Naive thymus-derived CD4-positive, alpha-beta T cell (primary cell): ENCODE measurements around the gene LNP1. TPM values are rescaled to one million over a fixed set of nuclear protein-coding genes. Genes with fewer than 3 reads are reported as not detected.
A peak's percentile ranks its signal among the peaks of the same experiment; 100 is the strongest.

Experiments used
- ATAC-seq: fragments of 150-1000 bp; cut with Tn5 transposase; 2 replicates; pipeline ENCODE4 v1.10.0; 2021; ENCODE audit warnings: mild to moderate bottlenecking, moderate library complexity
- CTCF ChIA-PET: fragments of 350-600 bp; sonication (Branson Sonifier 250); formaldehyde crosslinking; loops from one replicate; lab custom pipeline; 2021; ENCODE audit warnings: antibody characterized with exemption; lab: Charles Lee
- POLR2A ChIA-PET: fragments of 350-600 bp; sonication (Branson Sonifier 250); formaldehyde crosslinking; loops from one replicate; lab custom pipeline; 2021; ENCODE audit warnings: antibody characterized with exemption, inconsistent platforms; lab: Charles Lee
- DNase-seq, 9 donors: peaks; one replicate each; pipeline versions ENCODE4 v3.0.0 to v3.0.0-alpha.2; 2020 to 2022; ENCODE audit warnings: mixed read lengths in 1 of 9
- H3K27ac ChIP-seq: one replicate; pipeline ENCODE4 v1.7.0; 2013; ENCODE audit warnings: mild to moderate bottlenecking, low read depth, low read length, moderate library complexity
- H3K27me3 ChIP-seq, 2 donors: one replicate each; pipeline ENCODE4 v1.7.0; 2013; ENCODE audit warnings: low read length in 2 of 2, mild to moderate bottlenecking in 2 of 2, moderate library complexity in 2 of 2; ENCODE audit not compliant: control insufficient read depth in 2 of 2, insufficient read depth in 2 of 2
- H3K36me3 ChIP-seq, 3 experiments: 1 replicate in 2 of 3; 2 replicates in 1 of 3; pipeline ENCODE4 v1.7.0; 2013; ENCODE audit warnings: low read length in 3 of 3, mild to moderate bottlenecking in 3 of 3, moderate library complexity in 1 of 3; ENCODE audit not compliant: insufficient read depth in 3 of 3, control insufficient read depth in 2 of 3
- H3K4me1 ChIP-seq, 2 donors: one replicate each; pipeline ENCODE4 v1.7.0; 2013; ENCODE audit warnings: low read length in 2 of 2, mild to moderate bottlenecking in 2 of 2, moderate library complexity in 1 of 2; ENCODE audit not compliant: control insufficient read depth in 2 of 2, insufficient read depth in 2 of 2
- H3K4me3 ChIP-seq: 2 replicates; pipeline ENCODE4 v1.7.0; 2013; ENCODE audit warnings: mild to moderate bottlenecking, low read length
- H3K9me3 ChIP-seq, 3 experiments: 1 replicate in 2 of 3; 2 replicates in 1 of 3; pipeline ENCODE4 v1.7.0; 2013; ENCODE audit warnings: low read length in 3 of 3; ENCODE audit not compliant: control insufficient read depth in 2 of 3
- H3K27ac Mint-ChIP-seq, 9 donors: one replicate each; pipeline ENCODE4 v1.8.0; 2020 to 2022; ENCODE audit warnings: mixed read lengths in 9 of 9, mild to moderate bottlenecking in 8 of 9, moderate library complexity in 5 of 9, inconsistent platforms in 2 of 9
- H3K27me3 Mint-ChIP-seq, 5 donors: one replicate each; pipeline ENCODE4 v1.8.0; 2021 to 2022; ENCODE audit warnings: mixed read lengths in 5 of 5, mild to moderate bottlenecking in 1 of 5
- H3K36me3 Mint-ChIP-seq, 5 donors: one replicate each; pipeline ENCODE4 v1.8.0; 2020 to 2022; ENCODE audit warnings: mixed read lengths in 5 of 5, mild to moderate bottlenecking in 3 of 5, inconsistent platforms in 1 of 5
- H3K4me1 Mint-ChIP-seq, 7 donors: one replicate each; pipeline ENCODE4 v1.8.0; 2020 to 2022; ENCODE audit warnings: mixed read lengths in 7 of 7, mild to moderate bottlenecking in 3 of 7, inconsistent platforms in 1 of 7
- H3K4me3 Mint-ChIP-seq, 10 donors: one replicate each; pipeline ENCODE4 v1.8.0; 2020 to 2022; ENCODE audit warnings: mild to moderate bottlenecking in 10 of 10, mixed read lengths in 10 of 10, moderate library complexity in 6 of 10, inconsistent platforms in 2 of 10
- H3K9me3 Mint-ChIP-seq, 11 donors: one replicate each; pipeline ENCODE4 v1.8.0; 2020 to 2022; ENCODE audit warnings: mixed read lengths in 11 of 11, mild to moderate bottlenecking in 4 of 11, inconsistent platforms in 1 of 11, moderate library complexity in 1 of 11
- intact Hi-C, 2 donors: fragments of 100-400 bp; cut with micrococcal nuclease; formaldehyde crosslinking; loops; one replicate each; pipeline ENCODE4 v1.15.1; 2023
- polyA plus RNA-seq, 2 donors: library from polyadenylated mRNA; unstranded; fragments of 300-500 nt; fragmentation: Illumina TruSeq; gene quantifications; one replicate each; pipeline ENCODE4 v1.2.3, GENCODE V29; 2021
- total RNA-seq, 6 experiments: library from RNA in 5 of 6; stranded (reverse) in 5 of 6; gene quantifications; 1 replicate in 5 of 6; 2 replicates in 1 of 6; pipeline ENCODE4 v1.2.3 and lab custom pipeline; 2021 to 2026

LNP1 gene
- total and polyA plus RNA-seq, 7 experiments from 2014 or later = 0.37 to 2.4 (median 1.2) TPM

DNA sequence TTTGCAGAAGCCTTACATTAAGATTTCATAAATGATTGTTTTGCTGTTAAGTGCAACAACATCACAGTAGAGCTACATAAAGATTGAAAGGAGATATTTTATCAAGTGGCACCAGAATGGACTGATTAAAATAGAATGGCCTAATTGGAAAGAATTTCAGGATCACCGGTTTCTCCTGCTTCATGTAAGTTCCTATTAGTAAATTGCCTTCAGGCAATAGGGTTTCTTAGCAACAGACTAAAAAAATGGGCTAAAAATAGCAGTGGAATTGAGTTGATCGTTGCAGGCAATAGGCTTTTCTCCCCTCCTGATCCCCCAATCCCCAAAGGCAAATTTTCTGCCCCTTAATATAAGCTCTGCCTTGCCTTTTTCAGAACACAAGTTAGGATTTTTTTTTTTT is 917 bp downstream of the LNP1 start:
- intact Hi-C loops = loop anchor here (5.0 to 10.0 kb wide), 5 partner anchors 85 to 1453 kb away; no protein-coding TSS in a partner anchor
- CTCF ChIA-PET = interaction anchor here (1.5 kb wide), 1 partner anchor 188 kb away, joined by 5 read pairs; no protein-coding TSS in a partner anchor
- H3K4me1 Mint-ChIP-seq = peaks cover 30 to 77% (median 66%) of the 10 kb centered on the region in 7 donors
- no peaks in the 10 kb centered on the region for H3K27me3 Mint-ChIP-seq
- Histone ChIP-seq H3K4me3 (peak overlapping the region; percentile 90), H3K27ac (peak overlapping the region; percentile 85), H3K4me1 (peaks cover 21 to 28% of the 10 kb centered on the region in 2 donors), H3K36me3 (peaks cover 0 to 9% (median 0%) of the 10 kb centered on the region in 3 experiments), H3K27me3 (no peaks in the 10 kb centered on the region), H3K9me3 (peaks cover 0 to 3% (median 0%) of the 10 kb centered on the region in 3 experiments)
- peaks cover 1 to 12% (median 9%) of the 10 kb centered on the region in 5 donors for H3K36me3 Mint-ChIP-seq
- peak overlapping the region; percentile 90 to 98 (median 95) for H3K27ac Mint-ChIP-seq
- H3K9me3 Mint-ChIP-seq = peaks cover 0 to 7% (median 2%) of the 10 kb centered on the region in 11 donors
- DNase-seq (no peak), ATAC-seq (no peak)
- peak overlapping the region; percentile 87 to 99 (median 96) for H3K4me3 Mint-ChIP-seq
- POLR2A ChIA-PET = interaction anchor here (0.6 to 3.7 kb wide), 7 partner anchors 13 to 188 kb away, joined by 3 to 21 read pairs (median 3); partner anchors contain the start of genes NIT2 and TBC1D23

DNA sequence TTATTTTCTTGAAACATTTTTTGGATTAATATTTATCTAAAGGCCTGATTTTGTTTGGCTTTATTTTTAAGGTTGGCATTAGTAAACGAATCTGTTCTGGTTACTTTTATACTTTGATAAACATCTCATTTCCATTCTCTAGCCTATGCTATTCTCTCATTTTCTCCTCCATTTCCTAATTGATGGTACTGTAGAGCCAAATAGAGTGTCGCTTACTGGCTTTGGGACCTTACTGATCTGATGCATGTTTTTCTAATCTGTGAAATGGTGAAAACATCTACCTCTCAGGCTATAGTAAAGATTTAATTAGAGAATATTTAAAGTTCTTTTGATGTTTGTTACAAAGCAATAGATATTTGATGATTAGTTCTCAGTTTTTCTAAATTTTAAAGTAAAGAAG is 1.6 kb downstream of the LNP1 start:
- peaks cover 30 to 75% (median 64%) of the 10 kb centered on the region in 7 donors for H3K4me1 Mint-ChIP-seq
- DNase-seq (no peak), ATAC-seq (no peak)
- H3K4me1 ChIP-seq = peaks cover 21 to 28% of the 10 kb centered on the region in 2 donors
- ChIA-PET CTCF (interaction anchor here (1.5 kb wide), 1 partner anchor 187 kb away, joined by 5 read pairs; no protein-coding TSS in a partner anchor), POLR2A (interaction anchor here (0.6 to 3.7 kb wide), 3 partner anchors 19 to 668 kb away, joined by 3 to 21 read pairs (median 4); partner anchors contain the start of gene NIT2)
- peaks cover 0 to 7% (median 0%) of the 10 kb centered on the region in 3 experiments for H3K9me3 ChIP-seq
- H3K27me3 Mint-ChIP-seq = no peaks in the 10 kb centered on the region
- H3K9me3 Mint-ChIP-seq = peaks cover 0 to 12% (median 8%) of the 10 kb centered on the region in 11 donors
- peak overlapping the region; percentile 85 for H3K27ac ChIP-seq
- peak overlapping the region; percentile 39 to 97 (median 92) for H3K27ac Mint-ChIP-seq
- peaks cover 0 to 9% (median 0%) of the 10 kb centered on the region in 3 experiments for H3K36me3 ChIP-seq
- no peaks in the 10 kb centered on the region for H3K27me3 ChIP-seq
- intact Hi-C loops = loop anchor here (5.0 to 10.0 kb wide), 5 partner anchors 86 to 1452 kb away; no protein-coding TSS in a partner anchor
- peak overlapping the region; percentile 90 for H3K4me3 ChIP-seq
- peak overlapping the region; percentile 6 to 99 (median 95) for H3K4me3 Mint-ChIP-seq
- H3K36me3 Mint-ChIP-seq = peaks cover 8 to 18% (median 15%) of the 10 kb centered on the region in 5 donors

- Mint-ChIP-seq H3K4me3 (peak overlapping the region in 9 of 10 donors; percentile 28 to 99 (median 94)), H3K27ac (peak overlapping the region in 4 of 9 donors; percentile 17 to 95 (median 69)), H3K9me3 (peaks cover 0 to 16% (median 9%) of the 10 kb centered on the region in 11 donors), H3K36me3 (peaks cover 8 to 23% (median 17%) of the 10 kb centered on the region in 5 donors), H3K4me1 (peaks cover 28 to 69% (median 60%) of the 10 kb centered on the region in 7 donors), H3K27me3 (no peaks in the 10 kb centered on the region)
- Histone ChIP-seq H3K27ac (no peak overlapping the region), H3K9me3 (peaks cover 0 to 7% (median 0%) of the 10 kb centered on the region in 3 experiments), H3K4me1 (peaks cover 21 to 28% of the 10 kb centered on the region in 2 donors), H3K27me3 (no peaks in the 10 kb centered on the region), H3K36me3 (peaks cover 0 to 9% (median 0%) of the 10 kb centered on the region in 3 experiments), H3K4me3 (no peak overlapping the region)
- ChIA-PET POLR2A (interaction anchor here (0.6 to 3.7 kb wide), 3 partner anchors 24 to 667 kb away, joined by 3 to 21 read pairs (median 4); partner anchors contain the start of gene NIT2), CTCF (no interaction called here)
- DNase-seq = no peak
- intact Hi-C loops = loop anchor here (5.0 to 10.0 kb wide), 5 partner anchors 86 to 1451 kb away; no protein-coding TSS in a partner anchor
- no peak for ATAC-seq
Observed at GRCh38 chr3:100403362-100404249, 2.3 kb downstream of the LNP1 start.

DNA sequence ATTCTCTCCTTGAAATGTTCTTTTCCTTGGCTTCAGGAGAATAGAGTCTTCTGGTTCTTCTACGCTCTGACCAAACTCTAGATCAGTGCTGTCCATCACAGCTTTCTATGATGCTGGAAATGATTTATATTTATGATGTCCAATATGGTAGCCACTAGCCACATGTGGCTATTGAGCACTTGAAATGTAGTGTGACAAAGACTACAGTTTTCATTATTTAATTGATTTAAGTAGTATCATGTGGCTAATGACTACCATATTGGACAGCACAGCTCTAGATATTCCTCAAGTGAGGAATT is 2.9 kb downstream of the LNP1 start:
- Histone ChIP-seq H3K4me1 (peaks cover 21 to 28% of the 10 kb centered on the region in 2 donors), H3K27ac (no peak overlapping the region), H3K9me3 (peaks cover 0 to 7% (median 0%) of the 10 kb centered on the region in 3 experiments), H3K27me3 (no peaks in the 10 kb centered on the region), H3K4me3 (no peak overlapping the region), H3K36me3 (peaks cover 0 to 9% (median 0%) of the 10 kb centered on the region in 3 experiments)
- no peaks in the 10 kb centered on the region for H3K27me3 Mint-ChIP-seq
- H3K9me3 Mint-ChIP-seq = peaks cover 0 to 19% (median 9%) of the 10 kb centered on the region in 11 donors
- peaks cover 8 to 27% (median 20%) of the 10 kb centered on the region in 5 donors for H3K36me3 Mint-ChIP-seq
- ChIA-PET POLR2A (interaction anchor here (0.7 to 3.7 kb wide), 2 partner anchors 24 to 69 kb away, joined by 4 to 21 read pairs; partner anchors contain the start of gene NIT2), CTCF (no interaction called here)
- intact Hi-C loops = loop anchor here (5.0 to 10.0 kb wide), 5 partner anchors 87 to 1451 kb away; no protein-coding TSS in a partner anchor
- no peak overlapping the region for H3K27ac Mint-ChIP-seq
- H3K4me1 Mint-ChIP-seq = peaks cover 23 to 63% (median 55%) of the 10 kb centered on the region in 7 donors
- DNase-seq = no peak
- ATAC-seq = no peak
- peak overlapping the region in 6 of 10 donors; percentile 3 to 99 (median 45) for H3K4me3 Mint-ChIP-seq

DNA sequence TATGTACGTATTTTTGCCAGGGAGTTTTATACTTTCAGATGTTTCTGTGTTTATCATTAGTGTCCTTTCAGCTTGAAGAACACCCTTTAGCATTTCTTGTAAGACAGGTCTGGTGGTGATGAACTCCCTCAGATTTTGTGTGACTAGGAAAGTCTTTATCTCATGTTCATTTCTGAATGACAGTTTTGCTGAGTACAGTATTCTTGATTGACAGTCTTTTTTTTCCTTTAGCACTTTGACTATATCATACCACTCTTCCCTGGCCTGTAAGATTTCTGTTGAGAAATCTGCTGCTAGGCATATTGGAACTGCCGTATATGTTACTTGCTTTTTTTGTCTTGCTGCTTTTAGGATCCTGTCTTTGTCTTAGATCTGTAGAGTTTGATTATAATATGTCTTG is 5.8 kb downstream of the LNP1 start:
- Histone ChIP-seq H3K9me3 (peaks cover 0 to 20% (median 5%) of the 10 kb centered on the region in 3 experiments), H3K4me3 (no peak overlapping the region), H3K27ac (no peak overlapping the region), H3K36me3 (no peaks in the 10 kb centered on the region), H3K27me3 (no peaks in the 10 kb centered on the region), H3K4me1 (peaks cover 8 to 15% of the 10 kb centered on the region in 2 donors)
- ChIA-PET POLR2A (no interaction called here), CTCF (no interaction called here)
- Mint-ChIP-seq H3K27ac (no peak overlapping the region), H3K27me3 (no peaks in the 10 kb centered on the region), H3K4me1 (peaks cover 13 to 42% (median 34%) of the 10 kb centered on the region in 7 donors), H3K4me3 (no peak overlapping the region), H3K36me3 (peaks cover 20 to 43% (median 40%) of the 10 kb centered on the region in 5 donors), H3K9me3 (peaks cover 5 to 37% (median 16%) of the 10 kb centered on the region in 11 donors)
- ATAC-seq (no peak), DNase-seq (no peak)
- intact Hi-C loops = loop anchor here in 1 of 2 donors (10.0 kb wide), 2 partner anchors 532 to 1448 kb away; no protein-coding TSS in a partner anchor

GRCh38 chr3:100407977-100408532 is 6.7 kb downstream of the LNP1 start:
- DNase-seq = no peak
- no peaks in the 10 kb centered on the region for H3K27me3 ChIP-seq
- CTCF ChIA-PET = no interaction called here
- no peak overlapping the region for H3K4me3 ChIP-seq
- Mint-ChIP-seq H3K9me3 (peaks cover 7 to 45% (median 19%) of the 10 kb centered on the region in 11 donors), H3K27me3 (no peaks in the 10 kb centered on the region), H3K4me1 (peaks cover 13 to 33% (median 25%) of the 10 kb centered on the region in 7 donors), H3K27ac (no peak overlapping the region), H3K4me3 (no peak overlapping the region), H3K36me3 (peaks cover 26 to 52% (median 46%) of the 10 kb centered on the region in 5 donors)
- intact Hi-C loops = loop anchor here in 1 of 2 donors (10.0 kb wide), 2 partner anchors 533 to 1447 kb away; no protein-coding TSS in a partner anchor
- no peak overlapping the region for H3K27ac ChIP-seq
- H3K4me1 ChIP-seq = peaks cover 0 to 6% of the 10 kb centered on the region in 2 donors
- H3K9me3 ChIP-seq = peaks cover 0 to 20% (median 5%) of the 10 kb centered on the region in 3 experiments
- POLR2A ChIA-PET = no interaction called here
- no peaks in the 10 kb centered on the region for H3K36me3 ChIP-seq
- ATAC-seq = no peak
